Hepatocyte (in vitro differentiated cells): ENCODE measurements around the gene LINC00632. TPM values are rescaled to one million over a fixed set of nuclear protein-coding genes. Genes with fewer than 3 reads are reported as not detected.

ENCODE experiments used
- DNase-seq: peaks from one replicate; pipeline ENCODE4 v3.0.0-alpha.2; 2016; ENCODE audit warnings: low spot score
- H2AFZ ChIP-seq: fragments of 200-600 bp; sonication (generic); 2 replicates; pipeline ENCODE4 v1.6.0; 2016; ENCODE audit warnings: antibody characterized with exemption, mild to moderate bottlenecking
- H3K27ac ChIP-seq: fragments of 200-600 bp; sonication (generic); 2 replicates; pipeline ENCODE4 v1.5.1; 2016; ENCODE audit warnings: mild to moderate bottlenecking
- H3K27me3 ChIP-seq: fragments of 200-600 bp; sonication (generic); 2 replicates; pipeline ENCODE4 v1.6.1; 2016
- H3K36me3 ChIP-seq: fragments of 200-600 bp; sonication (generic); replicated peaks from 2 replicates; pipeline ENCODE4 v1.5.1; 2016; ENCODE audit warnings: low read depth; ENCODE audit not compliant: insufficient read depth
- H3K4me1 ChIP-seq: fragments of 200-600 bp; sonication (generic); 2 replicates; pipeline ENCODE4 v1.5.1; 2016; ENCODE audit warnings: mild to moderate bottlenecking, moderate library complexity; ENCODE audit not compliant: insufficient read depth
- H3K4me2 ChIP-seq: fragments of 200-600 bp; sonication (generic); 2 replicates; pipeline ENCODE4 v1.6.0; 2016
- H3K4me3 ChIP-seq: fragments of 200-600 bp; sonication (generic); 2 replicates; pipeline ENCODE4 v1.5.1; 2016; ENCODE audit warnings: mild to moderate bottlenecking
- H3K79me2 ChIP-seq: fragments of 200-600 bp; sonication (generic); 2 replicates; pipeline ENCODE4 v1.6.0; 2017; ENCODE audit warnings: mild to moderate bottlenecking
- H3K9me2 ChIP-seq: fragments of 200-600 bp; sonication (generic); replicated peaks from 2 replicates; pipeline ENCODE4 v1.6.0; 2017; ENCODE audit warnings: mild to moderate bottlenecking; ENCODE audit not compliant: insufficient read depth
- H3K9me3 ChIP-seq: fragments of 200-600 bp; sonication (generic); 2 replicates; pipeline ENCODE4 v1.5.1; 2016; ENCODE audit warnings: low read depth, mild to moderate bottlenecking
- H4K20me1 ChIP-seq: fragments of 200-600 bp; sonication (generic); 2 replicates; pipeline ENCODE4 v1.6.0; 2016; ENCODE audit warnings: mild to moderate bottlenecking; ENCODE audit not compliant: insufficient read depth, poor library complexity, severe bottlenecking
- EZH2 ChIP-seq: fragments of 200-600 bp; sonication (generic); IDR thresholded peaks from 2 replicates; pipeline ENCODE4 v1.6.1; 2016; ENCODE audit warnings: antibody characterized with exemption, mild to moderate bottlenecking, borderline replicate concordance
- EZH2phosphoT487 ChIP-seq: fragments of 200-600 bp; sonication (generic); IDR thresholded peaks from one replicate; pipeline ENCODE4 v1.6.1; 2018; ENCODE audit warnings: antibody characterized with exemption, mild to moderate bottlenecking, low read depth, moderate library complexity; ENCODE audit not compliant: unreplicated experiment, severe bottlenecking
- WGBS: methylation state at CpG from one replicate; pipeline ENCODE4 v1.1.6; 2016; ENCODE audit warnings: low lambda C conversion rate; ENCODE audit errors: missing lambda C conversion rate; 5-methylcytosine and 5-hydroxymethylcytosine counted together
- polyA plus RNA-seq: library from polyadenylated mRNA; unstranded; fragments of >200 nt; fragmentation: Nextera tagmentation; extraction: Ambion mirVana; gene quantifications from 2 replicates; pipeline ENCODE4 v1.2.1, GENCODE V29; 2016
- total RNA-seq: library from RNA; depleted of rRNA; stranded (reverse); fragments of >200 nt; gene quantifications from 2 replicates; pipeline ENCODE4 v1.2.3, GENCODE V29; 2014
- TF ChIP-seq, protein P1 (sequence below): fragments of 200-600 bp; sonication (generic); IDR thresholded peaks from 2 replicates; pipeline ENCODE4 v1.5.1; 2016; ENCODE audit warnings: antibody characterized with exemption, mild to moderate bottlenecking; ENCODE audit not compliant: poor library complexity

LINC00632 gene
- total and polyA plus RNA-seq, 2 experiments from 2014 or later = 51.5 to 245 TPM

GRCh38 chrX:140733766-140734342 is 24.3 kb downstream of the LINC00632 start:
- Histone ChIP-seq H3K4me1 (no peaks in the 10 kb centered on the region), H3K4me3 (no peak overlapping the region), H3K27me3 (no peaks in the 10 kb centered on the region), H3K36me3 (no peaks in the 10 kb centered on the region), H3K9me2 (no peaks in the 10 kb centered on the region), H3K9me3 (no peaks in the 10 kb centered on the region), H3K4me2 (no peak overlapping the region), H3K27ac (no peak overlapping the region), H2AFZ (no peak overlapping the region), H3K79me2 (no peaks in the 10 kb centered on the region), H4K20me1 (no peaks in the 10 kb centered on the region)
- TF ChIP-seq EZH2 = no peak
- TF ChIP-seq, protein P1, sequence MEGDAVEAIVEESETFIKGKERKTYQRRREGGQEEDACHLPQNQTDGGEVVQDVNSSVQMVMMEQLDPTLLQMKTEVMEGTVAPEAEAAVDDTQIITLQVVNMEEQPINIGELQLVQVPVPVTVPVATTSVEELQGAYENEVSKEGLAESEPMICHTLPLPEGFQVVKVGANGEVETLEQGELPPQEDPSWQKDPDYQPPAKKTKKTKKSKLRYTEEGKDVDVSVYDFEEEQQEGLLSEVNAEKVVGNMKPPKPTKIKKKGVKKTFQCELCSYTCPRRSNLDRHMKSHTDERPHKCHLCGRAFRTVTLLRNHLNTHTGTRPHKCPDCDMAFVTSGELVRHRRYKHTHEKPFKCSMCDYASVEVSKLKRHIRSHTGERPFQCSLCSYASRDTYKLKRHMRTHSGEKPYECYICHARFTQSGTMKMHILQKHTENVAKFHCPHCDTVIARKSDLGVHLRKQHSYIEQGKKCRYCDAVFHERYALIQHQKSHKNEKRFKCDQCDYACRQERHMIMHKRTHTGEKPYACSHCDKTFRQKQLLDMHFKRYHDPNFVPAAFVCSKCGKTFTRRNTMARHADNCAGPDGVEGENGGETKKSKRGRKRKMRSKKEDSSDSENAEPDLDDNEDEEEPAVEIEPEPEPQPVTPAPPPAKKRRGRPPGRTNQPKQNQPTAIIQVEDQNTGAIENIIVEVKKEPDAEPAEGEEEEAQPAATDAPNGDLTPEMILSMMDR = peak; percentile 65
- DNase-seq = peak; percentile 61
- 27% methylated on average over 10 of the region's 10 CpGs for WGBS

DNA sequence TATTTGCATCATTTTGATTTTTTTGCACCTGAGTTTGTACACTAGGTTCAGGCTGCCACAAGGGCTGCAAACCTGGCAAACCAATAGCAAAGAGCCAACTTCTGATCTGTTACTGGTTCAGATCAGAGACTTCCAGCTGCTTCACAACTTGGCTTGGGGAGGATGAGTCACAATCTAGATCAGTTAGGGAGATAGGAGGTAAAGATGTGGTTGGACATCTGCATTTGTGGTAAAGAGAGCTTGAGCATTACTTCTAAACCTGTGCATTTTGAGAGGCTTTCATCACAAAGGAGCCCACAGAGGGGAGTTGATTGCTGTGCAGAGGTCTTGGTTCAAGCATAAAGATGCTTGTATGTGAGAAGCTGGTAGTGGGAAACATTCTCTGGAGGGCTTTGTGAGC is 34.5 kb downstream of the LINC00632 start:
- H3K27me3 ChIP-seq = no peaks in the 10 kb centered on the region
- TF ChIP-seq EZH2phosphoT487 (no peak), EZH2 (no peak)
- TF ChIP-seq, protein P1 = no peak
- no peaks in the 10 kb centered on the region for H3K9me2 ChIP-seq
- no peak overlapping the region for H3K4me3 ChIP-seq
- no peak for DNase-seq
- no peaks in the 10 kb centered on the region for H3K4me1 ChIP-seq
- no peaks in the 10 kb centered on the region for H3K79me2 ChIP-seq
- no peak overlapping the region for H2AFZ ChIP-seq
- no peaks in the 10 kb centered on the region for H4K20me1 ChIP-seq
- H3K36me3 ChIP-seq = no peaks in the 10 kb centered on the region
- no peak overlapping the region for H3K27ac ChIP-seq
- H3K9me3 ChIP-seq = no peaks in the 10 kb centered on the region
- H3K4me2 ChIP-seq = no peak overlapping the region

DNA sequence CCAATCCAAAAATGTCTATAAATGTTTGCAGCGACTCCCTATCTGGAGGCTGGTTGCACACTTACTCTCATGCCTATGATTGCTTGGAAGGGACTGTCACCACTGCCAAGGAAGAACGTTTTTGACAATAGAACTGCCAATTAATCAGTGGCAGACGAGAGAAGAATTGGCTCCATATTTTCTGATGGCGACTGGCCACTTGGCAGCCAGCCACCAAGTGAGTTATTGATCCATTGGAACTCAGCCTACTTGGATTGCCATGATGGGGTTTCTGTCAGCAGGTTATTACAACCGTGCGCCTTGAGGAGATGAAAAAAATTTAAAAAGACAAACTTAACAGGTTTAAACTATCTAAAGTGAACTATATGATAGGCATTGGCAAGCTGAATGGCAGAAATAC is 47.4 kb downstream of the LINC00632 start:
- Histone ChIP-seq H3K9me3 (no peaks in the 10 kb centered on the region), H3K4me2 (no peak overlapping the region), H3K9me2 (no peaks in the 10 kb centered on the region), H3K4me3 (no peak overlapping the region), H3K27me3 (no peaks in the 10 kb centered on the region), H3K36me3 (no peaks in the 10 kb centered on the region), H3K4me1 (no peaks in the 10 kb centered on the region), H3K79me2 (no peaks in the 10 kb centered on the region), H4K20me1 (no peaks in the 10 kb centered on the region), H3K27ac (no peak overlapping the region), H2AFZ (no peak overlapping the region)
- no peak for DNase-seq
- 59% methylated on average over 6 of the region's 6 CpGs for WGBS
- TF ChIP-seq EZH2phosphoT487 (no peak), EZH2 (no peak)
- TF ChIP-seq, protein P1 = no peak

GRCh38 chrX:140762061-140762460 is 52.5 kb downstream of the LINC00632 start:
- no peaks in the 10 kb centered on the region for H3K4me1 ChIP-seq
- H3K79me2 ChIP-seq = peaks cover 4% of the 10 kb centered on the region
- TF ChIP-seq, protein P1 = peak; percentile 73
- TF ChIP-seq EZH2 = no peak
- TF ChIP-seq EZH2phosphoT487 = no peak
- H3K27me3 ChIP-seq = no peaks in the 10 kb centered on the region
- no peak overlapping the region for H2AFZ ChIP-seq
- H3K36me3 ChIP-seq = no peaks in the 10 kb centered on the region
- peak; percentile 76 for DNase-seq
- H3K4me2 ChIP-seq = peak overlapping the region; percentile 15
- no peaks in the 10 kb centered on the region for H3K9me2 ChIP-seq
- H3K27ac ChIP-seq = no peak overlapping the region
- H3K4me3 ChIP-seq = no peak overlapping the region
- 22% methylated on average over 7 of the region's 7 CpGs for WGBS
- H4K20me1 ChIP-seq = no peaks in the 10 kb centered on the region
- no peaks in the 10 kb centered on the region for H3K9me3 ChIP-seq
